PC-9 (cell line): Measurements from ENCODE around the gene GRM7. TPM values are rescaled to one million over a fixed set of nuclear protein-coding genes. Genes with fewer than 3 reads are reported as not detected.

Source experiments
- BruUV-seq: library from RNA; stranded (reverse); fragments of 400-500 nt; replicated peaks from 2 replicates; lab custom pipeline; 2021; lab: Mats Ljungman, UMichigan
- CTCF ChIA-PET: fragments of 300-600 bp; sonication (Branson Sonifier 250); formaldehyde crosslinking; loops from one replicate; lab custom pipeline; 2022; ENCODE audit warnings: antibody characterized with exemption; lab: Charles Lee
- POLR2A ChIA-PET: fragments of 300-600 bp; sonication (Branson Sonifier 250); formaldehyde crosslinking; loops from one replicate; lab custom pipeline; 2022; ENCODE audit warnings: antibody characterized with exemption; ENCODE audit not compliant: unreplicated experiment; lab: Charles Lee
- DNase-seq, 2 experiments: peaks; one replicate each; pipeline versions ENCODE4 v3.0.0 to v3.0.0-alpha.2; 2015 to 2022; ENCODE audit warnings: mixed read lengths in 1 of 2
- H2AFZ ChIP-seq: fragments of 200-600 bp; sonication (generic); 2 replicates; pipeline ENCODE4 v1.8.1; 2017; ENCODE audit warnings: antibody characterized with exemption
- H3F3A ChIP-seq: fragments of 200-600 bp; sonication (generic); 2 replicates; pipeline ENCODE4 v1.8.1; 2017; ENCODE audit warnings: antibody characterized with exemption, mild to moderate bottlenecking, low read depth; ENCODE audit not compliant: insufficient read depth
- H3K27ac ChIP-seq: fragments of 200-600 bp; sonication (generic); 2 replicates; pipeline ENCODE4 v1.6.1; 2016; ENCODE audit warnings: mixed run types
- H3K27me3 ChIP-seq: fragments of 200-600 bp; sonication (generic); 2 replicates; pipeline ENCODE4 v1.6.1; 2016; ENCODE audit warnings: low read depth, mixed run types; ENCODE audit not compliant: insufficient read depth
- H3K36me3 ChIP-seq: fragments of 200-600 bp; sonication (generic); 2 replicates; pipeline ENCODE4 v1.6.1; 2016; ENCODE audit warnings: low read depth, mixed run types
- H3K4me1 ChIP-seq: fragments of 200-600 bp; sonication (generic); replicated peaks from 2 replicates; pipeline ENCODE4 v1.6.1; 2016; ENCODE audit warnings: mixed run types; ENCODE audit not compliant: insufficient read depth
- H3K4me2 ChIP-seq: fragments of 200-600 bp; sonication (generic); 2 replicates; pipeline ENCODE4 v1.6.1; 2017; ENCODE audit warnings: mixed run types
- H3K4me3 ChIP-seq: fragments of 200-600 bp; sonication (generic); 2 replicates; pipeline ENCODE4 v1.6.1; 2016; ENCODE audit warnings: mixed run types
- H3K79me2 ChIP-seq: fragments of 200-600 bp; sonication (generic); 2 replicates; pipeline ENCODE4 v1.6.1; 2017; ENCODE audit warnings: low read depth, mixed run types
- H3K9me2 ChIP-seq: fragments of 200-600 bp; sonication (generic); 2 replicates; pipeline ENCODE4 v1.8.1; 2017; ENCODE audit warnings: mild to moderate bottlenecking; ENCODE audit not compliant: insufficient read depth
- H3K9me3 ChIP-seq: fragments of 200-600 bp; sonication (generic); 2 replicates; pipeline ENCODE4 v1.8.1; 2016; ENCODE audit warnings: low read depth; ENCODE audit not compliant: insufficient read depth
- H4K20me1 ChIP-seq: fragments of 200-600 bp; sonication (generic); 2 replicates; pipeline ENCODE4 v1.8.1; 2017; ENCODE audit not compliant: insufficient read depth
- EZH2 ChIP-seq: fragments of 200-600 bp; sonication (generic); IDR thresholded peaks from 2 replicates; pipeline ENCODE4 v1.8.0; 2017; ENCODE audit warnings: antibody characterized with exemption, low read depth
- intact Hi-C: fragments of 100-400 bp; cut with micrococcal nuclease; formaldehyde crosslinking; loops from one replicate; pipeline ENCODE4 v1.10.0; 2022; ENCODE audit not compliant: unreplicated experiment
- total RNA-seq: library from RNA; stranded (reverse); gene quantifications from 2 replicates; pipeline ENCODE4 v1.2.3, GENCODE V29; 2021
- TF ChIP-seq, protein P1 (sequence below): fragments of 200-600 bp; sonication (generic); conservative IDR thresholded peaks from 2 replicates; pipeline ENCODE4 v1.6.1; 2017; ENCODE audit warnings: mixed run types, antibody characterized with exemption, mild to moderate bottlenecking, moderate library complexity

GRM7 gene
- total RNA-seq, 1 experiment from 2014 or later: not detected

DNA sequence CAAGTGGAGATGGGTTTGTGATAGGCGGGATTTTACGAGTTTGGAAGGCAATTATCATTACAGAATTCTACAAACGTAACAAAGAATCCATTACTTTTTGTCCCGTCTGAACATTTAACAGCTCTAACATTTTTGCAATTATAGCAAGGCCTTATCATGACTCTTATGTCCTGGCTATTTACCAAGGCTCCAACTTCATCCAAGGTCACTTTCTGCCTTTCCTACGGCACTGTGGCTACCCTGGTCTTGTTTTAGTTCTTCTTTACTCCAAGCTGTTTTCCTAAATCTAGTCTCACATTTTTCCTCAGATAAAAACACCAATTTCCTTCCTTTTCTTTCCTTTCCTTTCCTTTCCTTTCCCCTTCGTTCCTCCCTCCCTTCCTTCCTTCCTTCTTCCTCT lies 33.5 kb upstream of the GRM7 start:
- Histone ChIP-seq H4K20me1 (no peaks in the 10 kb centered on the region), H3K27me3 (no peaks in the 10 kb centered on the region), H3K4me1 (no peaks in the 10 kb centered on the region), H3K27ac (no peak overlapping the region), H3K36me3 (no peaks in the 10 kb centered on the region), H3K9me2 (no peaks in the 10 kb centered on the region), H3F3A (no peaks in the 10 kb centered on the region), H3K79me2 (no peaks in the 10 kb centered on the region), H3K4me2 (no peak overlapping the region), H3K9me3 (peaks cover 3% of the 10 kb centered on the region; the same call in 1 of the 2 replicates), H3K4me3 (no peak overlapping the region), H2AFZ (no peak overlapping the region)
- no TSS peak for BruUV-seq
- TF ChIP-seq, protein P1, sequence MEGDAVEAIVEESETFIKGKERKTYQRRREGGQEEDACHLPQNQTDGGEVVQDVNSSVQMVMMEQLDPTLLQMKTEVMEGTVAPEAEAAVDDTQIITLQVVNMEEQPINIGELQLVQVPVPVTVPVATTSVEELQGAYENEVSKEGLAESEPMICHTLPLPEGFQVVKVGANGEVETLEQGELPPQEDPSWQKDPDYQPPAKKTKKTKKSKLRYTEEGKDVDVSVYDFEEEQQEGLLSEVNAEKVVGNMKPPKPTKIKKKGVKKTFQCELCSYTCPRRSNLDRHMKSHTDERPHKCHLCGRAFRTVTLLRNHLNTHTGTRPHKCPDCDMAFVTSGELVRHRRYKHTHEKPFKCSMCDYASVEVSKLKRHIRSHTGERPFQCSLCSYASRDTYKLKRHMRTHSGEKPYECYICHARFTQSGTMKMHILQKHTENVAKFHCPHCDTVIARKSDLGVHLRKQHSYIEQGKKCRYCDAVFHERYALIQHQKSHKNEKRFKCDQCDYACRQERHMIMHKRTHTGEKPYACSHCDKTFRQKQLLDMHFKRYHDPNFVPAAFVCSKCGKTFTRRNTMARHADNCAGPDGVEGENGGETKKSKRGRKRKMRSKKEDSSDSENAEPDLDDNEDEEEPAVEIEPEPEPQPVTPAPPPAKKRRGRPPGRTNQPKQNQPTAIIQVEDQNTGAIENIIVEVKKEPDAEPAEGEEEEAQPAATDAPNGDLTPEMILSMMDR: no peak
- no peak for TF ChIP-seq EZH2
- POLR2A ChIA-PET: no interaction called here
- no peak for DNase-seq
- CTCF ChIA-PET: no interaction called here
- intact Hi-C loops: no loop called here

DNA sequence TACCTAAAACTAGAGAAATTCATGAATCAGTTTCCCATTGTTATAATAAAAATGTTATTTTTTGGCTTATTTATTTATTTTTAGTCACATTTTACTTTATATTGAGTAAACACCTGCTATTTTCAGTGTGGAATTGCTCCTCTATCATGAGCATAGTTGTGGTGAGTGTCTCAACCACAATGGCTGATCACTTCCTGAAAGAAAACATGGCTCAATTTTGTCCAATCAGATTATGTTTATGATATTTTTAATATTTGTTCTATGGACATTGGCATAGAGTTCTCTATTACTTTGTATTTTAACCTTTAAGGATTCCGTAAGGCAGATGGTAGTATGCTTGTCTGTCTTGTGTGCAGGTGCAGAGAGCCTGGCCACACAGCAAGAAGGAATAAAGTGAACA lies 16.2 kb upstream of the GRM7 start:
- Histone ChIP-seq H3K4me2 (no peak overlapping the region), H3F3A (no peaks in the 10 kb centered on the region), H3K36me3 (no peaks in the 10 kb centered on the region), H3K27me3 (no peaks in the 10 kb centered on the region), H4K20me1 (no peaks in the 10 kb centered on the region), H3K27ac (no peak overlapping the region), H3K4me3 (no peak overlapping the region), H3K9me3 (no peaks in the 10 kb centered on the region), H3K9me2 (no peaks in the 10 kb centered on the region), H3K79me2 (no peaks in the 10 kb centered on the region), H2AFZ (no peak overlapping the region), H3K4me1 (no peaks in the 10 kb centered on the region)
- DNase-seq: no peak
- intact Hi-C loops: no loop called here
- TF ChIP-seq EZH2: no peak
- TF ChIP-seq, protein P1: no peak
- no TSS peak for BruUV-seq
- CTCF ChIA-PET: no interaction called here
- POLR2A ChIA-PET: no interaction called here

DNA sequence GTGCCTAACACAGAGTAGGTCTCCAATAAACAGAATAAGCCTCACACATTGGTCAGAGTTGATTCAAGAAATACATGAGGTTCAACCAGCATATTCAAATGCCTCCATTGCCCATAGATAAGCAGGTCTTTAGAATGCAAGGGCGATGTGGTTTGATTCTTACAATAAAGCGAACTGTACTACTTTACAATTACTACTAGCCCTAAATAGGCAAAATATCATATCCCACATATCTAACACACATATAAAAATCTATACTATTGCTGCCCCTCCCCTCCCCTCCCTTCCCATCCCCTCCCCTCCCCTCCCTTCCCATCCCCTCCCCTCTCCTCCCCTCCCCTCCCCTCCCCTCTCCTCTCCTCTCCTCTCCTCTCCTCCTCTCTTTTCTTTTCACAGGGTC lies 6.7 kb upstream of the GRM7 start:
- CTCF ChIA-PET: no interaction called here
- Histone ChIP-seq H3K27ac (no peak overlapping the region), H2AFZ (no peak overlapping the region), H3K4me1 (no peaks in the 10 kb centered on the region), H3K9me3 (no peaks in the 10 kb centered on the region), H3K79me2 (no peaks in the 10 kb centered on the region), H3K4me2 (no peak overlapping the region), H4K20me1 (no peaks in the 10 kb centered on the region), H3K9me2 (no peaks in the 10 kb centered on the region), H3K4me3 (no peak overlapping the region), H3K36me3 (no peaks in the 10 kb centered on the region), H3K27me3 (no peaks in the 10 kb centered on the region), H3F3A (no peaks in the 10 kb centered on the region)
- TF ChIP-seq, protein P1: no peak
- TF ChIP-seq EZH2: no peak
- no peak for DNase-seq
- BruUV-seq: no TSS peak
- intact Hi-C loops: no loop called here
- POLR2A ChIA-PET: no interaction called here
